OCI-LY7 (cell line): ENCODE data around the gene ZNF423.

Experiments used
- CTCF ChIP-seq: fragments of 200-600 bp; sonication (generic); conservative IDR thresholded peaks from 2 replicates; pipeline ENCODE4 v1.5.1; 2014; ENCODE audit warnings: mild to moderate bottlenecking, antibody characterized with exemption, low read length, moderate library complexity, mixed read lengths
- EZH2phosphoT487 ChIP-seq: fragments of 200-600 bp; sonication (generic); IDR thresholded peaks from 2 replicates; pipeline ENCODE4 v1.6.1; 2018; ENCODE audit warnings: low read depth, borderline replicate concordance, mild to moderate bottlenecking, mixed run types, antibody characterized with exemption, low read length, moderate library complexity, mixed read lengths

- TF ChIP-seq CTCF (no peak), EZH2phosphoT487 (no peak)
Observed at GRCh38 chr16:49455991-49456745, 399.7 kb downstream of the ZNF423 start.
